Stimulated activated CD8-positive, alpha-beta memory T cell treated with anti-CD3 and anti-CD28 coated beads, Interleukin-7, amount 100 ng/mL, for 4 hours (primary cell): ENCODE results near the gene GALNT18.

Experiments
- DNase-seq, 2 donors: peaks; one replicate each; pipeline ENCODE4 v3.0.0-alpha.2; 2020; ENCODE audit warnings: low read depth in 2 of 2

Gene GALNT18

DNA sequence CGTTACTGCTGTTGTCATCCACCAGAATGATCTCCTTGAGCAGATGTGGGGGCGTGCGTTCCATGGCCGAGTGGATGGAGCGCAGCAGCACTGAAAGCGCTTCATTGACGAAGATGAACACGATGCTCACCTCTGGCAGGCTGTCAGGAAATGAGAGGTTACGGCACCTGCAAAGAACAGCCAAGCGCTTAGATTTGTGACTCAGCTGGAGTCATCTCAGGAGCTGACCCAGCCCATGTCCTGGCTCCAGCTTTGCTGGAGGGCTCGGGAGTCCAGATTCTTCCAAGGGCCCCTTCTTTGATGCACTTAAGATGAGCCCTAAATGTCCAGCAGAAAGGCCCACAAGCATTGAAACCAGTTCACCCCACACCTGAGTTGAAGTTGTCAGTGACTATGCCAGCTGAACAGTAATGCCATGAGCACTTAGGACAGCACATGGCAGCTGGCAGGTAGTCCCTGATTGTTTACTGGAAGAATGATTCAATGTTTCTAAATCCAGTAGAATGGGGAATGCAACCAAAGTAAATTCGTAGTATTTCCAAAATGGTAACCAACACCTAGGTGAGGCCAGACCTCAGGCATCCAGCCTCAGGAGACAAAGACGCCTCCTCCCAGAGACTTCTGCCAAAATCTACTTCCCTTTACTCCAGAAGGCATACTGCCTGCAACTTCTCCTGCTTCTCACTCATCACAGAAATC lies 189.0 kb downstream of the GALNT18 start:
- DNase-seq: no peak

DNA sequence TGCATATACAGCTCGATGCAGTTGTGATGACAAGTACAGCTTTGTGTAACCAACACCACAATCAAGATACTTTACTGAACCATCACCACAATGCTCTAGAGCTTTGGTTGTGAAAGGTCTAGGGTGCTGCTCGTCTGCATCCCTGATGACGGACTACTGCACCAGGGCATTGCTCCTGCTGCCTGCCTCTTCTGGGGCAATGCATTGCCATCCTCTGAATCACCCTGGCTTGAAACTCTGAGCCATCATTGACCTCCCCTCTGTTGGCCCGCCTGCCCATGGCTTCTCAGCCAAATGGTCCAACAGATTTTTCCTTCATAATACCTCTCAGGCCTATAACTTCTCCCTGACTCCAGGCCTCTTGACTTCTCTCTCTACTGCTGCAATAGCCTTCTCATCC lies 191.4 kb downstream of the GALNT18 start:
- no peak for DNase-seq

DNA sequence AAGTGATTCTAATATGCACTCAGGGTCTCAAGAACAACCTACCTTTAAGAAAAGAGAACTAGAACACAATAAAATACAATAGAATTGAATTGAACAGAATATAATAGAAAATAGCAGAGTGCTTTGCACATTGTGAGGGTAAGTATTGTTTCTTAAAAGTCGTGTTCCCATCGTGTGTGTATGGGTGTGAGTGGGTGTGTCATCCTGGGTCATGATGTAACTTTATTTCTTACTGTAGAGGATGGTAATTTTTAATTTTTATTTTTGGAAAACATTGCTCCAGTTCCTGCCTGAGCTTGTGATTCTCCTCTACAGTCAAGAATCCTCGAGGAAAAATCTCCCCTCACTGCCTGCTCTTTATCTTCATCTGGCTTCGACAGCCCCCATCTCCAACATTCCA lies 193.1 kb downstream of the GALNT18 start:
- DNase-seq: no peak

DNA sequence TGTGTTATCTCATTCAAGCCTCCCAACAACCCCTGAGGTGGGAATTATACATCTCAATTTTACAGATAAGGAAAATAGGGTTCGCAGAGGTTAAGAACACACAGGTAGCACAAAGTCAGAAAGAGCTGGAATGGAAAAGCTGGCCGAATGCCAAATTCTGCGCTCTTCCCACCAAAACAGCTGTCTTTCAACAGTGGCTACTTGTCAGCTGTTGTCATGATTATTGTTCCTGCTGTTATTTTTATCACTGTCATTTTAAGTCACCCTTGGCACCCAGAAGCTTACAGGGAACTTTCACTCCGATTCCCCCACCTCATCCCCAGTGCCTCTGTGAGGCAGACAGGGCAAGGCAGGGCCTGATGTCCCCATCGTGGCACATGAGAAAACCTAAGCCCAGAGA lies 194.3 kb downstream of the GALNT18 start:
- DNase-seq: no peak

DNA sequence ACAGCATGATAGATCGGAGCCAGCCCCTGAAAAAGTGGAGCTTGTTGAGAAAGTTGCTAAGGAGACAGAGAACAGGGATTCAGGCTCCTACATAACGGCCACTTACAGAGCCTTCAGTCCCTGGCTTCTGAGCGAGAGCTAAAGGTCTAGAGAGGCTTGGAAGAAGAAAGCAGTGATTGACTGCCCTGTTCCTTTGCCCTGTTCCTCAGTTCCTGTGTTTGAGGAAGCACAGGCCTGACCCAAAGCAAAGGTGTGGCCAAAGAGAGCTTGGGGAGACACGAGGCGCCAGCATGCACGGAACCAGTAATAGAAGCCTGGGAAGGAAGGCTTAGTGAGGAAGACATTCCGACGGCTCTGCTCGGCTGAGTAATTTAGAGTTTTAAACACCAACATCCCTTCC lies 194.7 kb downstream of the GALNT18 start:
- DNase-seq: no peak

DNA sequence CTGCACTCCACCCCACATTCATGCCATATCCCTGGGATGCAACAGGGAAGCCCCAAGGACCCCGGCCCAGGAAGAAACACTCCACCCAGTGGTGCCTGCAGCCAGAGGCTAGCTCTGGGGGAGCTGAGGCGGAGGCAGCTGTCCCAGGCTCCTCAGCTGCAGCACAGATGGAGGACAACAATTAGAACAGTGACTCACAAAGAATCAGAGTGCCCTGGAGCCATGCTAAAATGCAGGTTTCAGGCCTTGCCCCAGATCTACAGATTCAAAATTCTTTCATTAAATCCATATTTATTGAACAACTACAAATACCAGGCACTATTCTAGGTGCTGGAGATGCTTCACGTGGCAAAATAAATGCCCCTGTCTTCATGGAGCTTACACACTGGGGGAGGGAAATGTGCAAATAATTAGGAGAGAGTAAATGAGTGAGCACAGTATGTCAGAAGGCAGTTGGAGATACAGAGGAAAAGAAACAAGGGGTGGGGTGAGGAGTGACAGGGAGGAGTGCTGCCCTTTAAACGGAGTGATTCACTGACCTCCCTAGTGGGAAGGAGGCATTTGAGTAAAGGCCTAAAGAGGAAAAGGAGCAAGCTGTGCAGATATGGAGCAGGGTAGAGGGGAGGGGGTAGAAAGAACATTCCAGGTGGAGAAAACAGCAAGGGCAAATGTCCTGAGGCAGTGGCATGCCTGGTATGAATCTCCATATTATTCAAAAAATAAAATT lies 195.4 kb downstream of the GALNT18 start:
- DNase-seq: no peak

DNA sequence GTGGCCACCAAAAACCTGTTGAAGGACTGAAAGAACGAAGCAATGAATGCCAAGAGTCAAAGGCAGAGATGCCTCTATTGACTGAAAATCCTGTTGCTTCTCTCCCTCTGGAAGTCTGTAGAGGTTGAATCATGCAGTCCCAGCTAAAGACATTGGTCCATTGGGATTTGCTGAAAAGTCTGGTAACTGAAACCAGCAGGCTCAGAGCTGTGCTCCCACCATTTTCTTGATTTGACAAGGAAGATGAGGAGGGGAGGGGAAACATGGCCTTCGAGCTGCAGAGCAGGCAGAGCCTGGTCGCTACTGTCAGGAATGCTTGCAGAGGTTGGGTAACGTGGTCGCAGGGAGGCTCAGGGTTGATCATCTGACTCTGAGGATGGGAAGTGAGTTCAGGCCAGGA lies 196.0 kb downstream of the GALNT18 start:
- DNase-seq: no peak

DNA sequence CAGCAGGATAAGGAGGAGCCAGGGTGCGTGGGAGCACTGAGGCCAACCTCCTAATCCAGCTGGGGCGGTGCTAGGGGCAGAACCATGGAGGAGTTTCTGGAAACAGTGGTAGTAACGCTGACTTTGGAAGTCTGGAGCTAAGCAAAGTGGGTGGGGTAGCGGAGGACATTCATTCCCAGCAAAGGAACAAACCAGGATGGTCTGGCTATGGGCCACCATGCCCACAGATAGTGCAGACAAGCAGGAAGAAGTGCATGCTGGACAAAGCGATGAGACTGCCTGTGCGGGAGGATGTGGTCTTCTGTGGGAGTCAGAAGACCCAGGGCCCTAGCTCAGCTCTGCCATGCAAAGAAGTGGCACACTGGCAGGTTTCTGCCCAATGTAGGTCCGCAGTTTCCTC lies 197.1 kb downstream of the GALNT18 start:
- no peak for DNase-seq

DNA sequence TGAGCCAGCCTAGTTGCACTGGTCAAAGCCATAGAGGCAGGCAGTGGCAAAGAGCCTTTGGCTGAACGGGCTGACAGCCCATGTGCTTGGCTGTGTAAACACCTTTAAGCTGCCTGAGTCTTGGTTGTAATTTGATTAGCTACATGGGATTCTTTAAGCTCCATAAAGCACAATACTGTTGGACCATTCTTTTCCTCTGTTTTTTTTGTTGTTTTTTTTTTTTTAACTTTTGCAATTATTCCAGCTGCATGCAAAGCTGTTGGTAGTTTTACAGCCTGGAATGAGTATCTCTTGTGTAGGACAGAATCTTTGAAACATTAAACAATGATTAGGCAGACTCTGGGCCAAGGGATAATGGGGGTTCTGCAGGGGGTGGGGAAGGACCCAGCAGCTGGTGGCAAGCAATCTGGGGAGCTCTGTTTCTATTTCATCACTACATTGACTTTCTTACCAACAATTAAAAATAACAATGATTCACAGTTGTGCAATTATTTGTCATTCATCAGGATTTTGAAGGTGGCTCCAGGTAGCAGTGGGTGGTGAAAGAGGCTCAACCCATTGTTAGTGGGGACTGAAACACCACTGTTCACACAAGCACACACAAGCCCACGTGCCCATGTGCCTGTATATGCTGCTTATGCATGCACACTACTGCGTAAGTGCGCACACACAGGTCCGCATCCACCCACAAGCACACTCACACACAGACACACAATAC lies 199.2 kb downstream of the GALNT18 start:
- DNase-seq: no peak

DNA sequence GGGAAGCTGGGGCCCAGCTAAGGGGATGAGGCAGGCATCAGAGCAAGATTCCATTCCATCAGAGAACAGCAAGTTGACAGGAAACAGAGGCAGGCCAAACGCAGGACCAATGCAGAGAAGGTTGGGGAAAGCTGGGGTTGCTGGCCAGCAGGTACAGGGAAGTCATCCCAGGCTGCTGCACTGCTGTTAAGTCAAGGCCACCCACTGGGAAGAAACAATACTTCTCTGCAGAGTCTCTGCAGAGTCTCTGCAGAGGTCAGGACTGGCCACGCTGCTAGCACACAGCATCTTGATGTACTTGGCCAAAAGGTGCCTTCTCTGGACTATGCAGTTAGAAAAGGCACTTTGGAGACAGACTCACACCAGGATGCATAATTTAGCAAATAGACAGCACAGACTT lies 200.3 kb downstream of the GALNT18 start:
- DNase-seq: no peak

DNA sequence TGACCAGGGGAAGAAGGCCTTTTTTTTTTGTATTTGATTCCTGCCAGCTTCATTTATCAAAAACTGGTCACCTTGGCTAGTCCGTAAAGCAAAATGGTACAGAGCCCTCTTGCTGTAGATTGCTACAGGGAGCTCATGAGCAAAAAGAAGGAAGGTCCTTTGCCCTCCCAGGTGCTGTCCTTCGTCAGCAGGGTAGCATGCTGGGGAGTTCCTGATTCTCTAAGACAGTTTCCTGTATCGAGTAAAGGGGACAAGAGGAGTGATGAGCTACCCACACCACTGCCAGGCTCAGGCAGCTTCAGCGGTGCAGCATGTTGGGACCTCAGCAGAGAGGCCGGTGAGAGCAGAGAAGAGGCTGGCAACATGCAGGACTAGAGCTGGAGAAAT lies 200.9 kb downstream of the GALNT18 start:
- DNase-seq: no peak

DNA sequence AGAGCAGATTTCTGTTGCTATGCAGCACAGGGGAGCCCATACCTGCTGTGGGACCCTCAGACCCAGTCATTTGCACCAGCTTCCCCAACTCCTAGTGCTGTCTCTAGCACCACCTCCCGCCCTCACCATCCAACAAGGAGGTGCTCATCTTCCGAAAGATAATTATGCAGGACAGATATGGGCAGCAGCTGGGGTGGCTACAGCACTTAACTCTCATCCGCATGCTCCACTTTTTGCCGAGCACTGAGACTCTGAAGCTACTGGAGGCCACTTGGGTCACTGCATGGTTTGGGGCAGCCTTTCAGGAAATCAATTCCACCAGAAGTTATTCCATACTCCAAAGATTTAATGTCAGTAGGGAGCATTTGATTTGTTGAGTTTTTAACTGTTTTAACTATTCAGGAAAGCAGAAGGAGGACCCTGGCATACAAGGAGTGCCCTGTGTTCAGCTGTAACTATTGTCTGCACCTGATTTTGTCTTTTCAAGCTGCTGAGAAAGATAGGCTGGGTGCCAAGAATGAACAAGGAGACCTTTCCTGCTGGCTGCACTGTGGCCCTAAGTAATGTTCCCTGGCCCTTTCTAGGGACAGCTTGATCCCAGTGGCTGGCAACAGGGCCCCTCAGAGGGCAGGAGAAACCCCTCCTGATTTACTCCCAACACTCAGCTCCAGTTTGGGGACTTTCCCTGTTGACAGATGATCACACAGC lies 201.5 kb downstream of the GALNT18 start:
- no peak for DNase-seq

DNA sequence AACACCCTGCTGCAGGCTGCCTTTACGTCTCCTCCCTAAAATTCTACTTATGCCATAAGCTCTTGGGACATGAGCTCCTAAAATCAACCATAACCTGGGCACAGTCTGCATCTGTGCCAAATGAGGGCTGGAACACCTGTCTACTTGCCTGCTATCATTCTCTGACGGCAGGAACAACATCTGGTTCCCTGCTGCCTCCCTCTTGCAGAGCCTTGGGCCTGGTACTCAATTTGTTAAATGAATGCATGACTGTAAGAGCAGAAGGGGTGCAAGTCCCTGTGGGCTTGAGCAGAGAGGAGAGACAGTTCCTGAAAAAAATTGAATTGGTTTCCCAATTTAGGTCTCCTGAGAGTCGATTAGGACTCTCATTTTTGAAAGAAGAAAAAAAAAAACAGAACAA lies 202.1 kb downstream of the GALNT18 start:
- DNase-seq: no peak

DNA sequence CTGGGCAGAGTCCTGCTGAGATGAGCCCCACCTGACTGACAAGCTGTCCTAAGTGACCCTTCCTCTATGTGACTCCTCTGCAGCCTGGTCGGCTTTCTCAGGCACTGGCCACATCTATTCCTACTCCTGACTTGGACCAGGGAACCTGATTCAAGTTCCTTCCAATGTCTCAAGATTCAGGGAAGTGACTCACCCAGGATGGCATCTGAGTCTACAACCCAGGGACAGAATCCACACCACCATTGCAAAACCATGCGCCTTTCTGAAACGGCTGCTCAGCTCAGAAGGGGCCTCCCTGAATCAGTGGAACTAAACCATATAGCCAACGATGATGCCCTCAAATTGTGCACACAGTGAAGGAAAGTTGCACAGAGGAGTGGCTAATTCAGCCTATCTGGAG lies 204.9 kb downstream of the GALNT18 start:
- no peak for DNase-seq

DNA sequence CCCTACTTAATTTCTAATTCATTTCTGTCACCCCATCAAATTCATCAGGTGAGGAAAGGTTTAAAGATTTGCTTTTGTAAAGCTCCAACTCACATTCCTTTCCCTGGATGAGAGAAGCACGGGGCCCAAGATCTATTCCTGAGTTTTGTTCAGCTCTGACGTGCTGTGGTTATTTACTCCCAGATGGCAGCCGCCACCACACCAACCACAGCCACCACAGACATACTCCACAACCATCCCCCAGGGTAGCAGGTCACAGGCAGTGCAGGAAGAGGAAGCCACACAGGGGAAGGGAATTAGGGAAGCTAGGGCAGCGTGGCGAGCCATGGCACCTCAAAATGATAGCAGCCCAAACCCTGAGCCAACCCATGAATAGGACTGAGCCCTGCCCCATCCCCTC lies 205.3 kb downstream of the GALNT18 start:
- no peak for DNase-seq

DNA sequence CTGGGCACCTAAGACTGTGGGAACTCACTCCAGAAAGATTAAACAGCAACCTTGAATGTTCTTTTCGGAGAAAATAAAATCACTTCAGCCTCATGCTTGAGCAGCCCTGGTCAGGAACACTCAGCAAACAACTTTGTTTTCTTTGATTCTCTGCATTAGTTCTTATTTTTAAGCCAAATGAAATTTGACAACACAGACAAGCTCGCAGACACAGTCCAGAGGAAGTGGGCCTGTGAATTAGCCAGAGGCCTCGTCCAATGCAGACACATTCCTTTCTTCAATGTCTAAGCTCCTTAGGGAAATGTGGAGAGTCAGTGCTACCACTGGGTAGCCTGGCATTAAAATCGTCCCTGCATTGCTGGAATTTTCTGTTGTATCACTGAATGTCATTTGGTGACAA lies 205.9 kb downstream of the GALNT18 start:
- DNase-seq: no peak

DNA sequence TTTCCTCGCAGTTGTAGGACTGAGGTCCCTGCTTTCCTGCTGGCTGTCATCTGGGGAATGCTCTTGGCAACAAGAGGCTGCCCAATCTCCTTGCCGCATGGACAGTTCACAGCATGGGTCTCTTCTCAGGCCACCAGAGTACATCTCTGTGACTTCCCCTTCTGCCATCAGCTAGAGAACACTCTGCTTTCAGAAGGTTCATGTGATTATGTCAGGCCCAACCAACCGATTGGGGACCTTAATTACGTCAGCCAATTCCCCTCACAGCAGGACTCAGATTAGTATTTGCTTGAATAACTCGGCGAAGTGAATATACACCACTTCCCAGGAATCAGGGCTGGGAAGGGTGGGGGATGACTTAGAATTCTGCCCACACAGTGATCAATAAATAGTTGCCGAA lies 206.8 kb downstream of the GALNT18 start:
- DNase-seq: no peak

DNA sequence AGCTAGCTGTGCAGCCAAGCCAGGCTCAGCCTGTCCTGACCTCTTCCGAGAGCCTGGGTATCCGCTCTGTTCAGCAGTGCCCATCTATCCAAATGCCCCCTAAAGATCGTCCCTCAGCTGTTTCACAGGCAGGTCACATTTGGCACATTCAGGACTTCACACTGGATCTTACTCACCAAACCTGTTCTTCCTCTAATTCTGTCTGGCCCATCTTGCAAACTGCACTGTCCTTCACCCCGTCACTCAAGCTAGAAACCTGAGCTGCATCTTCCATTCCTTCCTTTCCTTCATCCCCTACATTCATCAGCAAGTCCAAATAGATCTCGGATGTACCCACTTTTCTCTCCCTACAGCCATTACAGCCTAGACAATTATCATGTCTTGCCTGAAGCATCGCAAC lies 208.0 kb downstream of the GALNT18 start:
- no peak for DNase-seq

DNA sequence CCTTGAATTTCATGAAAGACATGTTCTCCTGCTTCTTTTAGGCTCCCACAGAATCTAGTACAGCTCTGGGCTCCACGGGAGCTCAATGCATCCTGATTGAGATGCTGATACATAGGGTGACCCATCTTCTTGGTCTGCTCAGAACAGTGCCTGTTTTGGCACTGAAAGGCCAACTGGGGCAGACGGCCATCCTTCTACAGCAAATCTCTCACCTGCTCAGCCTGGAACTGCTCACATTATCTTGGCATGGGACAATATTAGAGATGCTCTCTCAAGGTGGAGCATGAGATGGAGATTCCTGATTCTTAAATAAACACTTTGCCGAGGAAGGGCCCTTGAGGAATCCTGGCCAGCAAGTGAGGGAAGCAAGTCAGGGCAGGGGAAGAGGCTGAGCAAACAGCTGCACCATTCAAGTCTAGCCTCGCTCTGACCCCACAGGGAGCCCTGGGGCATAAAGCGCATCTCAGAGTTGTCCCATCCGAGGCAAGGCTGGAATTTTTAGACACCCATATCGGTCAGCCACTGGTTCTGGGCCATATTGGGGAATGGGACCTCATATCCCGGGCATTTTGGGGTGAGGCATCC lies 210.3 kb downstream of the GALNT18 start:
- DNase-seq: no peak

DNA sequence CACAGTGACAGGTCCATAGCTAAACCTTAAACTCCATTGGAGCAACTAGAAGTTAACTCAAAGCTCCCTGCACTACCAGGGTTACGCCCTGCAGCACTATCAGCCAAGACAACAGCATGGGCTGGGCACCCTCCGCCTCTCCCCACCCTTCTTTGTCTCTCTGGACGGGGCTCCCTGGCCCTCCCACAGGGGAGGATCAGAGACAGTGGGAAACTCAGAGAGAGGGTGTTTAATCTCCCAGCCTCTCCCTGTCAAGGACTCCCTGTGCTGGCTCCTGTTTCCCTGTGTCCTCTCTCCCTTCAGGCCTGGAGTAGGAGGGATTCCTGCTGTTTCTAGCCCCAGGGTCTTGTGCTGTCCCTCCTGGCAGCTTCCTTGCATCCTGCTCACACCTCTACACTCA lies 211.9 kb downstream of the GALNT18 start:
- DNase-seq: no peak

DNA sequence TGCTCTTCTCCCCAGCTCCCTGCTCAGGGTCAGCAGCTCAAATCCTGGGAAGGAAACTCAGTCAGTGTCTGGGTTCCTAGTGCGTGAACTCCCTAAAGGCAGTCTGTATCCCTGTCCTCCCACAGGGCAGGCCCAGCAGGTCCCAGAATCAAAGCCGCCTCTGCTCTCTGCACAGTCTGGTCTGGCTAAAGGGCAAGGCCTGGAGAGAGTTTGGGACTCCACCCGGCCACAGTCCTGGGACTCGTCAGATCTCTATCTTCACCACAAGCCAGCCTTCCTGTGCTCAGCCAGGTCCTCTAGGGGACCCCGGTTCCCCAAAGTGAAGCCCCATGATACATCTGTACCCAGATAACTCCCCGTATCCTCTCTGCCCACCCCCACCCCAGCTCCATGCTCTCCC lies 212.6 kb downstream of the GALNT18 start:
- DNase-seq: no peak
